Suprapubic skin (tissue), 4 donors: Measurements from ENCODE around the gene KIAA0513. TPM values are rescaled to one million over a fixed set of nuclear protein-coding genes. Genes with fewer than 3 reads are reported as not detected.
A peak's percentile ranks its signal among the peaks of the same experiment; 100 is the strongest.

Source experiments
- DNase-seq, 2 donors: peaks; one replicate each; pipeline ENCODE4 v3.0.0-alpha.2; 2019; ENCODE audit warnings: low spot score in 2 of 2
- H3K27ac ChIP-seq: fragments of 200-600 bp; sonication (generic); one replicate; pipeline ENCODE4 v1.5.1; 2019
- H3K27me3 ChIP-seq: fragments of 200-600 bp; sonication (generic); one replicate; pipeline ENCODE4 v1.5.1; 2019
- H3K36me3 ChIP-seq: fragments of 200-600 bp; sonication (generic); one replicate; pipeline ENCODE4 v1.5.1; 2019
- H3K4me1 ChIP-seq: fragments of 200-600 bp; sonication (generic); one replicate; pipeline ENCODE4 v1.5.1; 2019
- H3K4me3 ChIP-seq: fragments of 200-600 bp; sonication (generic); one replicate; pipeline ENCODE4 v1.5.1; 2019; ENCODE audit warnings: mild to moderate bottlenecking
- H3K9me3 ChIP-seq: fragments of 200-600 bp; sonication (generic); one replicate; pipeline ENCODE4 v1.5.1; 2019
- EP300 ChIP-seq: sonication (generic); formaldehyde crosslinking; IDR thresholded peaks from one replicate; pipeline ENCODE4 v1.6.1; 2017; ENCODE audit warnings: antibody characterized with exemption
- POLR2A ChIP-seq, 2 donors: fragments of 450-650 bp; IDR thresholded peaks; one replicate each; pipeline ENCODE4 v1.6.1; 2017; ENCODE audit warnings: antibody characterized with exemption in 2 of 2, mild to moderate bottlenecking in 2 of 2, moderate library complexity in 2 of 2
- POLR2AphosphoS5 ChIP-seq, 3 donors: sonication (generic); formaldehyde crosslinking; IDR thresholded peaks; one replicate each; pipeline ENCODE4 v1.6.1; 2017; ENCODE audit warnings: antibody characterized with exemption in 3 of 3
- WGBS: methylation state at CpG from one replicate; pipeline ENCODE4 v1.1.5; 2018; 5-methylcytosine and 5-hydroxymethylcytosine counted together
- total RNA-seq, 4 donors: library from RNA; depleted of rRNA; stranded (reverse); fragments of >200 nt; gene quantifications; one replicate each; pipeline ENCODE4 v1.1.0, GENCODE V29; 2016
- TF ChIP-seq, protein P1 (sequence below), 2 donors: fragments of 200-600 bp in 1 of 2; fragments of 450-650 bp in 1 of 2; sonication (generic) in 1 of 2; IDR thresholded peaks; one replicate each; pipeline ENCODE4 v1.5.1; 2016 to 2019; ENCODE audit warnings: antibody characterized with exemption in 2 of 2, mild to moderate bottlenecking in 1 of 2, moderate library complexity in 1 of 2

The KIAA0513 gene
- total RNA-seq, 4 donors from 2014 or later: 23.7 to 32.3 (median 26.6) TPM

GRCh38 chr16:85062845-85063244 lies 35.2 kb downstream of the KIAA0513 start:
- Histone ChIP-seq H3K27ac (no peak overlapping the region), H3K36me3 (peaks cover 11% of the 10 kb centered on the region)

GRCh38 chr16:85064186-85064585 lies 36.6 kb downstream of the KIAA0513 start:
- no peak for TF ChIP-seq POLR2AphosphoS5 (IDR thresholded peaks at IDR 0.05)
- TF ChIP-seq, protein P1, sequence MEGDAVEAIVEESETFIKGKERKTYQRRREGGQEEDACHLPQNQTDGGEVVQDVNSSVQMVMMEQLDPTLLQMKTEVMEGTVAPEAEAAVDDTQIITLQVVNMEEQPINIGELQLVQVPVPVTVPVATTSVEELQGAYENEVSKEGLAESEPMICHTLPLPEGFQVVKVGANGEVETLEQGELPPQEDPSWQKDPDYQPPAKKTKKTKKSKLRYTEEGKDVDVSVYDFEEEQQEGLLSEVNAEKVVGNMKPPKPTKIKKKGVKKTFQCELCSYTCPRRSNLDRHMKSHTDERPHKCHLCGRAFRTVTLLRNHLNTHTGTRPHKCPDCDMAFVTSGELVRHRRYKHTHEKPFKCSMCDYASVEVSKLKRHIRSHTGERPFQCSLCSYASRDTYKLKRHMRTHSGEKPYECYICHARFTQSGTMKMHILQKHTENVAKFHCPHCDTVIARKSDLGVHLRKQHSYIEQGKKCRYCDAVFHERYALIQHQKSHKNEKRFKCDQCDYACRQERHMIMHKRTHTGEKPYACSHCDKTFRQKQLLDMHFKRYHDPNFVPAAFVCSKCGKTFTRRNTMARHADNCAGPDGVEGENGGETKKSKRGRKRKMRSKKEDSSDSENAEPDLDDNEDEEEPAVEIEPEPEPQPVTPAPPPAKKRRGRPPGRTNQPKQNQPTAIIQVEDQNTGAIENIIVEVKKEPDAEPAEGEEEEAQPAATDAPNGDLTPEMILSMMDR (IDR thresholded peaks at IDR 0.05): no peak
- TF ChIP-seq POLR2A (IDR thresholded peaks at IDR 0.05): no peak
- no peak for TF ChIP-seq EP300
- H3K36me3 ChIP-seq: peaks cover 21% of the 10 kb centered on the region
- no peak for DNase-seq
- H3K4me1 ChIP-seq: no peaks in the 10 kb centered on the region
- H3K27ac ChIP-seq: no peak overlapping the region
- H3K9me3 ChIP-seq: no peaks in the 10 kb centered on the region
- no peaks in the 10 kb centered on the region for H3K27me3 ChIP-seq
- H3K4me3 ChIP-seq: no peak overlapping the region
- 93% methylated on average over 6 of the region's 6 CpGs for WGBS

More at GRCh38 chr16:85062845-85063244, 35.2 kb downstream of the KIAA0513 start:
- no peak overlapping the region for H3K4me3 ChIP-seq
- H3K27me3 ChIP-seq: no peaks in the 10 kb centered on the region
- no peaks in the 10 kb centered on the region for H3K9me3 ChIP-seq
- TF ChIP-seq EP300 (no peak), POLR2A (IDR thresholded peaks at IDR 0.05) (no peak), POLR2AphosphoS5 (IDR thresholded peaks at IDR 0.05) (no peak)
- TF ChIP-seq, protein P1 (IDR thresholded peaks at IDR 0.05): no peak
- DNase-seq: no peak
- H3K4me1 ChIP-seq: no peaks in the 10 kb centered on the region
- whole genome bisulfite sequencing: 77% methylated on average over 10 of the region's 11 CpGs

DNA sequence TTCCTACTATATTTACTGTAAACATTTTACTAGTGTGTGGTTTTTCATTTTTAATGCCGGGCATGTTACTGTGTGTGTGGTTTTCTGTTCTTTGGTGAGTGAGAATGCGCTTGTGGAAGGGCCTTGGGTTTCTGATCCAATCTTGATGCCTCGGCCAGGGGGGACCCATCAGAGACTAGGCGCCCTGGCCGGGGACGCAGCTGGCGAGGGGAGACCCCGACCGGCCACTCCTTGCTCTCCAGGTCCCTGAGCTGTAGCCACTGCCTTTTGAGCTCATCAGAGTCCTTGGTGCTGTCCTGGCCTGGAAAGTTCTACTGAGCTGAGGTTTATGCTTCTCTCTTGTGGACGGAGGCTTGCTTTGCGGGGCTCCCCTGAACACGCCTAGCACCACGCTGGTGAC lies 37.5 kb downstream of the KIAA0513 start:
- TF ChIP-seq POLR2A (IDR thresholded peaks at IDR 0.05) (no peak), POLR2AphosphoS5 (IDR thresholded peaks at IDR 0.05) (no peak), EP300 (no peak)
- TF ChIP-seq, protein P1 (IDR thresholded peaks at IDR 0.05): no peak
- 93% methylated on average over 13 of the region's 13 CpGs for WGBS

GRCh38 chr16:85066346-85066885 lies 38.8 kb downstream of the KIAA0513 start:
- DNase-seq: no peak
- H3K4me1 ChIP-seq: no peaks in the 10 kb centered on the region
- no peaks in the 10 kb centered on the region for H3K27me3 ChIP-seq
- H3K27ac ChIP-seq: no peak overlapping the region
- 90% methylated on average over 12 of the region's 12 CpGs for WGBS
- no peaks in the 10 kb centered on the region for H3K9me3 ChIP-seq
- H3K36me3 ChIP-seq: peaks cover 33% of the 10 kb centered on the region
- H3K4me3 ChIP-seq: no peak overlapping the region
- TF ChIP-seq POLR2AphosphoS5 (IDR thresholded peaks at IDR 0.05): no peak
- no peak for TF ChIP-seq EP300
- no peak for TF ChIP-seq POLR2A (IDR thresholded peaks at IDR 0.05)
- TF ChIP-seq, protein P1 (IDR thresholded peaks at IDR 0.05): no peak

More for the DNA sequence above, 37.5 kb downstream of the KIAA0513 start:
- Histone ChIP-seq H3K9me3 (no peaks in the 10 kb centered on the region), H3K27me3 (no peaks in the 10 kb centered on the region), H3K4me3 (no peak overlapping the region), H3K36me3 (peaks cover 30% of the 10 kb centered on the region), H3K4me1 (no peaks in the 10 kb centered on the region), H3K27ac (no peak overlapping the region)
- no peak for DNase-seq

GRCh38 chr16:85067024-85067423 lies 39.4 kb downstream of the KIAA0513 start:
- Histone ChIP-seq H3K27ac (no peak overlapping the region), H3K27me3 (no peaks in the 10 kb centered on the region), H3K36me3 (peaks cover 33% of the 10 kb centered on the region), H3K9me3 (no peaks in the 10 kb centered on the region), H3K4me3 (no peak overlapping the region), H3K4me1 (no peaks in the 10 kb centered on the region)
- TF ChIP-seq POLR2AphosphoS5 (IDR thresholded peaks at IDR 0.05) (no peak), EP300 (no peak), POLR2A (IDR thresholded peaks at IDR 0.05) (no peak)
- TF ChIP-seq, protein P1 (IDR thresholded peaks at IDR 0.05): no peak
- 94% methylated on average over 13 of the region's 18 CpGs for WGBS
- peak in 1 of 2 donors; percentile 55 for DNase-seq
